Measurements from ENCODE around the gene HIPK4.

HIPK4 gene

DNA sequence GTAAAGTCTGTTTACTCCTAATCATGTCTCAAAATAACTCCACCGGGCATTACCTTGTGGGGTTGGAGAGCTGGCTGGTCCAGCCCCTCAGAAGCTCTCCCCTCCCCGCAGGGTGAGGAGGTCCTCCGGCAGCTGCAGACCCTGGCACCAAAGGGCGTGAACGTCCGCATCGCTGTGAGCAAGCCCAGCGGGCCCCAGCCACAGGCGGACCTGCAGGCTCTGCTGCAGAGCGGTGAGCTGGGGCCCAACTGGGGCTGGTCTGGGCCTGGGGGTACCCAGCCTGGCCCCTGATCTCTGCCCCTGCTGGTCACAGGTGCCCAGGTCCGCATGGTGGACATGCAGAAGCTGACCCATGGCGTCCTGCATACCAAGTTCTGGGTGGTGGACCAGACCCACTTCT lies 20.2 kb downstream of the HIPK4 start:
- DNase-seq (ENCODE audit: low spot score) (no peak), ATAC-seq (ENCODE audit: low read depth) (no peak)
- Histone ChIP-seq H3K27me3 (ENCODE audit: insufficient read depth, poor library complexity, severe bottlenecking) (no peaks in the 10 kb centered on the region), H3K9me3 (ENCODE audit: severe bottlenecking) (no peaks in the 10 kb centered on the region), H3K27ac (ENCODE audit: poor library complexity, severe bottlenecking) (no peak overlapping the region), H3K4me3 (ENCODE audit: severe bottlenecking) (no peak overlapping the region), H3K4me1 (ENCODE audit: insufficient read depth, poor library complexity, severe bottlenecking) (no peaks in the 10 kb centered on the region), H3K36me3 (ENCODE audit: low read depth) (peaks cover 18% of the 10 kb centered on the region)
- TF ChIP-seq, protein P1, sequence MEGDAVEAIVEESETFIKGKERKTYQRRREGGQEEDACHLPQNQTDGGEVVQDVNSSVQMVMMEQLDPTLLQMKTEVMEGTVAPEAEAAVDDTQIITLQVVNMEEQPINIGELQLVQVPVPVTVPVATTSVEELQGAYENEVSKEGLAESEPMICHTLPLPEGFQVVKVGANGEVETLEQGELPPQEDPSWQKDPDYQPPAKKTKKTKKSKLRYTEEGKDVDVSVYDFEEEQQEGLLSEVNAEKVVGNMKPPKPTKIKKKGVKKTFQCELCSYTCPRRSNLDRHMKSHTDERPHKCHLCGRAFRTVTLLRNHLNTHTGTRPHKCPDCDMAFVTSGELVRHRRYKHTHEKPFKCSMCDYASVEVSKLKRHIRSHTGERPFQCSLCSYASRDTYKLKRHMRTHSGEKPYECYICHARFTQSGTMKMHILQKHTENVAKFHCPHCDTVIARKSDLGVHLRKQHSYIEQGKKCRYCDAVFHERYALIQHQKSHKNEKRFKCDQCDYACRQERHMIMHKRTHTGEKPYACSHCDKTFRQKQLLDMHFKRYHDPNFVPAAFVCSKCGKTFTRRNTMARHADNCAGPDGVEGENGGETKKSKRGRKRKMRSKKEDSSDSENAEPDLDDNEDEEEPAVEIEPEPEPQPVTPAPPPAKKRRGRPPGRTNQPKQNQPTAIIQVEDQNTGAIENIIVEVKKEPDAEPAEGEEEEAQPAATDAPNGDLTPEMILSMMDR (IDR thresholded peaks at IDR 0.05; ENCODE audit: poor library complexity, severe bottlenecking), result no peak

DNA sequence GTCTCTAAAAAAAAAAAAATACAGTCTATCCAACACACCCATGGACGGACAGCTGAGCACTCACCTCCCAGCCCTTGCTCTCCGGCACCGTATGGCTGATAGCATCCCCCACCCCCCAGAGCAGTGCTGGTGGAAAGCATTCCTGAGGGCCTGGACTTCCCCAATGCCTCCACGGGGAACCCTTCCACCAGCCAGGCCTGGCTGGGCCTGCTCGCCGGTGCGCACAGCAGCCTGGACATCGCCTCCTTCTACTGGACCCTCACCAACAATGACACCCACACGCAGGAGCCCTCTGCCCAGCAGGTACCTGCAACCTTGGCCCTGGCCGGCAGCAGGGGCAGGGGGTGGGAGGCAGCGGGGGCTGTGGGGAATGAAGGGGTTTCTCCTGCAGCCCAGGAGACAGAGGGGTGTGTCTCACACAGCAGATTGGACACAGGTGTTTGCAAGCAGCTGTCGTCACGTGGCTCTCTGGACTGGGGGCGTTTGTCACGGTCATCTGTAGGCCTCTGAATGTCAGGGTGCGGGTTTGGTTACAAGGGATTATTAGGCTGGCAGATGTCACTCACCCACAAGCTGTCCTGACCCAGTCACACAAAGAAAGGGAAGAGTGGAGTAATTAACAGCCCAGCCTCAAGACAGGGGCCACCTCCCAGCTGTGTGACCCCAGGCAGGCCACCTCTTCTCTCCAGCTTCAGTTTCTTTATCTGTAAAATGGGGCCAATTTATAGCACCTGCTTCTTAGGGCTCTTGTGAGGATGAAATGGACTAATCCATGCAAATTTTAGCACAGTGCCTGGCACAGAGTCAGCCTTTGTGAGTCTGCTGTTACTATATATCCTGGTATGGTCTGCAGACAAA lies 22.2 kb downstream of the HIPK4 start:
- no peak for DNase-seq (ENCODE audit: low spot score)
- H3K4me3 ChIP-seq (ENCODE audit: severe bottlenecking), result no peak overlapping the region
- no peak overlapping the region for H3K27ac ChIP-seq (ENCODE audit: poor library complexity, severe bottlenecking)
- no peaks in the 10 kb centered on the region for H3K27me3 ChIP-seq (ENCODE audit: insufficient read depth, poor library complexity, severe bottlenecking)
- ATAC-seq (ENCODE audit: low read depth), result no peak
- H3K9me3 ChIP-seq (ENCODE audit: severe bottlenecking), result no peaks in the 10 kb centered on the region
- TF ChIP-seq, protein P1 (IDR thresholded peaks at IDR 0.05; ENCODE audit: poor library complexity, severe bottlenecking), result no peak
- H3K36me3 ChIP-seq (ENCODE audit: low read depth), result peaks cover 15% of the 10 kb centered on the region
- H3K4me1 ChIP-seq (ENCODE audit: insufficient read depth, poor library complexity, severe bottlenecking), result no peaks in the 10 kb centered on the region

DNA sequence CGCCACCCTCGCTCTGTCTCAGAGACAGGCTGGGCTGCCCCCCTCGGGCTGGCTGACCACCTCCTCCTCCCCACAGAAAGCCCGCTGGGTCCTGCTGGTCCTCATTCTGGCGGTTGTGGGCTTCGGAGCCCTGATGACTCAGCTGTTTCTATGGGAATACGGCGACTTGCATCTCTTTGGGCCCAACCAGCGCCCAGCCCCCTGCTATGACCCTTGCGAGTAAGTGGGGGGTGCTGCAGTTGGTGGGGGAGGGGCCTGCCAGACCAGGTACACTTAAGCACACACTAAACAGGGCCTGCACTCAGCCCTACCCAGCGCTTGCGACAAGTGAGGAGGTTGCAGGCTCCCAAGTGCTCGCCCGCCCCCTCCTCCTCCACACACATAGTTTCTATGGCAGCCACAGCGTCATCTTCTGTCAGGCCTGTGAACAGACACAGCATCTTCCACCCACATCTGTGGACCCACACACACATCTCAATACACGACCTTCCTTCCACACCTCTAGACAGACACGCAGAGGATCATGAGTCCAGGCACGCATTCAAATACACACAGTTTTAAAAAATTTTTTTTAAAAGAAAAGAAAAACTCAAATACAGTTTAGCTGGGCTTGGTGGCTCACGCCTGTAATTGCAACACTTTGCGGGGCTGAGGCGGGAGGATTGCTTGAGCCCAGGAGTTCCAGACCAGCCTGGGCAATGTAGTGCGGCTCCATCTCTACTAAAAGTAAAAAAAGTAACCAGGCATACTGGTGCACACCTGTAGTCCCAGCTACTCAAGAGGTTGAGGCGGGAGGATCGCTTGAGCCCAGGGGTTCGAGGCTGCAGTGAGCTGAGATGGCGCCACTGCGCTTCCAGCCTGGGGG lies 23.1 kb downstream of the HIPK4 start:
- DNase-seq (ENCODE audit: low spot score) (no peak), ATAC-seq (ENCODE audit: low read depth) (no peak)
- TF ChIP-seq, protein P1 (IDR thresholded peaks at IDR 0.05; ENCODE audit: poor library complexity, severe bottlenecking), result no peak
- no peaks in the 10 kb centered on the region for H3K4me1 ChIP-seq (ENCODE audit: insufficient read depth, poor library complexity, severe bottlenecking)
- peaks cover 14% of the 10 kb centered on the region for H3K36me3 ChIP-seq (ENCODE audit: low read depth)
- H3K27me3 ChIP-seq (ENCODE audit: insufficient read depth, poor library complexity, severe bottlenecking), result no peaks in the 10 kb centered on the region
- no peaks in the 10 kb centered on the region for H3K9me3 ChIP-seq (ENCODE audit: severe bottlenecking)
- no peak overlapping the region for H3K27ac ChIP-seq (ENCODE audit: poor library complexity, severe bottlenecking)
- H3K4me3 ChIP-seq (ENCODE audit: severe bottlenecking), result no peak overlapping the region

DNA sequence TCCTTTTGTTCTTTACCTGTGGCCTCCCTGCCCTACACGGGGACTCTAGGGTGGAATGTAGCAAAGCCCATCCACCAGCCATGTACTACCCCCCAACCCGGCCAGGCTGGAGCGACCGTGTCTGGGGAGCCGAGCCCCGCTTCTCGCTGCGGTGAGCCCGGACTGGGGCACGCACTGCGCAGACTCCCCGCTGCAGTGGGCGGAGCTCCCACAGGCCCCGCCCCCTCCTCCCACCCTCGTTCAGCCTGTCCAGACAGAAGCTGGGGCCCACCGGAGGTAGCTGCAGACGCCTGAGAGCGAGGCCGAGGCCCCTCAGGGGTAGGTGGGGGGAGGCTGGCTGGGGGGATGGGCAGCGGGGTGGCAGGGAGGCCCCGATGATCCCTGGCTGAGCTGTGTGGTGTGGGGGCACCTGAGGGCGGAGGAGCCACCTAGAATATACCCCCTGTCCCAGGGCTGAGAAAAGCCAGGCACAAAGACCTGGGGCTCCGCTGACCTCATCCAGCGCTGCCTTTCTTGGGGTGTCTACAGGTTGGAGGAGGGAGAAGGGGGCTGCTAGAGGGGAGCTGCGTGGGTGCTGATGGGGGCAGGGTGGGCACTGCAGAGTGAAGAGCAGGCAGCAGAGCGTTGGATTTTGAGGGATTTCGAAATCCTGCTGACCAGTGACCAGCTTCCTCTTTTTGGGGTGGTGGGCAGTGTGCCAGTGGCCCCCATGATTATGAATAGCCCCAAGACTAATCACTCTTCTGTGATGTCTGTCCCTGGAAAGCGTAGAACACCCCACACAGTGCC lies 24.2 kb downstream of the HIPK4 start:
- ATAC-seq (ENCODE audit: low read depth), result peak; percentile 95
- Histone ChIP-seq H3K9me3 (ENCODE audit: severe bottlenecking) (no peaks in the 10 kb centered on the region), H3K27me3 (ENCODE audit: insufficient read depth, poor library complexity, severe bottlenecking) (no peaks in the 10 kb centered on the region), H3K27ac (ENCODE audit: poor library complexity, severe bottlenecking) (no peak overlapping the region), H3K36me3 (ENCODE audit: low read depth) (peaks cover 14% of the 10 kb centered on the region), H3K4me3 (ENCODE audit: severe bottlenecking) (peak overlapping the region; percentile 29), H3K4me1 (ENCODE audit: insufficient read depth, poor library complexity, severe bottlenecking) (no peaks in the 10 kb centered on the region)
- DNase-seq (ENCODE audit: low spot score), result no peak
- TF ChIP-seq, protein P1 (IDR thresholded peaks at IDR 0.05; ENCODE audit: poor library complexity, severe bottlenecking), result no peak
